Measurements from ENCODE around the gene SECISBP2.

DNA sequence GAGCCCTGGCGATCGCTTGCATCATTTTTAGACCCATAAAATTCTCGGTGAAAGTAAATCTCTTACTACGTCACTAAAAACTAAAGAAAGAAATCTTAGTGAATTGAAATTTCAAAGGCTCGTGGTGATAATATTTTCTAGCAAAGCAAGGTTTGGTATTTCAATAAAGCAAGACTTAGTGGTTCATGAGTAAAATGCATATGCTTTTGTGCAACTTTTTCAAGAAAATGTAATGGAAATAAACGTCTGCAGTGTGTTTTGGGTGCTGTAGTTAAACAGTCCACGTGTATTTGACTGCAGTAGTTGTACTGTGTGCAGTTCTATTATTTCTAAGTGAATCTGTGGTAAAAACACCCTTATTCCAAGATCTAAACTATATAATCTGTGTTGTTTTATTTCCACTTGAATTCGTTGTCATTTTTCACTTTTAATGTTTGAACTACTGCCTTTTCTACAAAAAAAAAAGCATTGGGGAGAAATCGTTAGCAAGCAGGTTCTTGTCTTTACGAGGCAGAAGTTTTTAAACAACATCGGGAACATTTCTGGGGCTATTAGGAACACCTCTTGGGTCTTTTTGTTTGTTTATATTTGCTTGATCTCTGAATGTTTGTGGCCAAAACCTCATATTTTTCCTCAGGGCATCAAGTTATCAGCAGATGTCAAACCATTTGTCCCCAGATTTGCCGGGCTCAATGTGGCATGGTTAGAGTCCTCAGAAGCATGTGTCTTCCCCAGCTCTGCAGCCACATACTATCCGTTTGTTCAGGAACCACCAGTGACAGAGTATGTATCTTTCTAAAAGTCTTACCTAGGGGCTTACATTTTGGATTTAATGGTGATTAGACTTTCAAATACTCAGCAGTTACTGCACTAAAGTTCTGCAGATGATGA lies 960 bp downstream of the SECISBP2 start:
- TF ChIP-seq, protein P1, sequence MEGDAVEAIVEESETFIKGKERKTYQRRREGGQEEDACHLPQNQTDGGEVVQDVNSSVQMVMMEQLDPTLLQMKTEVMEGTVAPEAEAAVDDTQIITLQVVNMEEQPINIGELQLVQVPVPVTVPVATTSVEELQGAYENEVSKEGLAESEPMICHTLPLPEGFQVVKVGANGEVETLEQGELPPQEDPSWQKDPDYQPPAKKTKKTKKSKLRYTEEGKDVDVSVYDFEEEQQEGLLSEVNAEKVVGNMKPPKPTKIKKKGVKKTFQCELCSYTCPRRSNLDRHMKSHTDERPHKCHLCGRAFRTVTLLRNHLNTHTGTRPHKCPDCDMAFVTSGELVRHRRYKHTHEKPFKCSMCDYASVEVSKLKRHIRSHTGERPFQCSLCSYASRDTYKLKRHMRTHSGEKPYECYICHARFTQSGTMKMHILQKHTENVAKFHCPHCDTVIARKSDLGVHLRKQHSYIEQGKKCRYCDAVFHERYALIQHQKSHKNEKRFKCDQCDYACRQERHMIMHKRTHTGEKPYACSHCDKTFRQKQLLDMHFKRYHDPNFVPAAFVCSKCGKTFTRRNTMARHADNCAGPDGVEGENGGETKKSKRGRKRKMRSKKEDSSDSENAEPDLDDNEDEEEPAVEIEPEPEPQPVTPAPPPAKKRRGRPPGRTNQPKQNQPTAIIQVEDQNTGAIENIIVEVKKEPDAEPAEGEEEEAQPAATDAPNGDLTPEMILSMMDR (IDR thresholded peaks at IDR 0.05) = peak in 1 of 4 experiments; percentile 55
- no peak for TF ChIP-seq POLR2A (IDR thresholded peaks at IDR 0.05)
- TF ChIP-seq EP300 (IDR thresholded peaks at IDR 0.05) = no peak
- no peak for TF ChIP-seq POLR2AphosphoS5 (IDR thresholded peaks at IDR 0.05)
